Stimulated activated CD8-positive, alpha-beta memory T cell treated with anti-CD3 and anti-CD28 coated beads, Interleukin-4, amount 100 ng/mL, for 24 hours (primary cell): ENCODE measurements around the gene TMBIM6.

Source experiments
- DNase-seq: peaks from one replicate; pipeline ENCODE4 v3.0.0-alpha.2; 2020; ENCODE audit warnings: low read depth

Gene TMBIM6

DNA sequence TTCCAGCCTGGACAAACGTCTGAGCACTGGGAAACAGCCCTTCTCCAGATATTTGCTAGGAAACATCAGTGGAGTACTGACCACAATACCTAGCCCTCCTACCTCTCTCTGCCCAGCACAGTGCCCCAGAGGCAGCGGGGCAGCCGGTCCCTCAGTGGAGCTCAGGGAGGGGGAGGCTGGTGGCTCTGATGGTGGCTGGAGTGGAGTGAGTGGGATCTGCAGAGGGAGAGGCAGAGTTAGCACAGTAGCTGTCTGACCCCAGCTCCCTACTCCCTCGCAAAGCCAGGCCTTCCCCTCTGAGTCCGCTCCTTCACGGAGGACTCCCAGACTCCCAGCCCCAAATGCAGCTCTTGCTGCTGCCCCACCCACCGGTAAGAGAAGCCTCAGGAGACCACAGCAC is 56.9 kb downstream of the TMBIM6 start:
- DNase-seq = no peak

DNA sequence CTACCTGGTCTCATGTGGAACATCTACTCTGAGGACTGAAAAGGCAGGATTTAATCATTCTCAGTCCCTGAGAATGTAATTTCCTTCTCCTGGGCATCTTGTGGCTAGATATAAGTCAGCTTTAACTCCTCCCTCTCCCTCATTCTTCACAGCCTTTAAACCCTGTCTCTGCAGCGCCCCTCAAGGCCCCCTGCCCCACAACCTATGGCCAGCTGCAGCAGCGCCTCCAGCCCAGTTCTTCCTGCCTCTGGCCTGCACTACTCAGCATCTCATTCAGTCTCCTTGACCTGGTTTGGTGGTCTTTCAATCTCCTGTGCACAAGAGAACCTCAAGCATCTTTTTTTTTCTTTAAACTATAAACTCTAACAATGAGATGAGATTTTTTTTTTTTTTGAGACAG is 57.6 kb downstream of the TMBIM6 start:
- no peak for DNase-seq

DNA sequence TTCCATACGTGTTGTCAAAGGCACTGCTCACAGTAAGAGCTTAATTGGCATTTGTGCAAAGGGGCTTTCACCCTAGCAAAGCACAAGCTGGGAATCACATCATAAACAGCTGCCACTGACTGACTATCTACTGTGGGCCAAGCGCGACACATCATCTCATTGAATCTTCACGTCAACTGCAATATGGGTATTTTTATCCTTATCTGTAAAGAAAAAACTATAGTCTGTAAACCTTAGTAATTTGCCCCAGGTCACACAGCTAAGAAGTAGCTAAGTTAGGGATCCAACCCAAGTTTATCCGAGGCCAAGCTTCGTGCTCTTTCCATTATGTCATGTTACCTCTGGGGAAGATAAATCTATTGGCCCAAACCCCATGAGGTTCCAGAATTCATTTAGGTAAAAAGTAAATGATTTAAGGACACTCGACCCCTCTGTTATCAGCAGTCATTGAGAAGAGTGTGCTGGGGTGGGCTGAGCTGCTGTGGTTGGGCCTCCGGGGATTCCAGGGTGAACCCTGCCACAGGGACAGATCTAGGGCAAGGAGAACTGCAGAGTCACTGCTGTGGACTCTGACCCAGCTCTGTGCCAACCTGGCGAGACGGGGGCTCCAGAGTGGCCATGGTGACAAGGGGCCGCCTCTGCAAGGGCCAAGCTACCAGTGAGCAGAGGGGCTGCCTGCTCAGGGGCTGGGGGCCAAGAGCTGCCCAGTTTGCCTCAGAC is 59.2 kb downstream of the TMBIM6 start:
- DNase-seq = no peak

DNA sequence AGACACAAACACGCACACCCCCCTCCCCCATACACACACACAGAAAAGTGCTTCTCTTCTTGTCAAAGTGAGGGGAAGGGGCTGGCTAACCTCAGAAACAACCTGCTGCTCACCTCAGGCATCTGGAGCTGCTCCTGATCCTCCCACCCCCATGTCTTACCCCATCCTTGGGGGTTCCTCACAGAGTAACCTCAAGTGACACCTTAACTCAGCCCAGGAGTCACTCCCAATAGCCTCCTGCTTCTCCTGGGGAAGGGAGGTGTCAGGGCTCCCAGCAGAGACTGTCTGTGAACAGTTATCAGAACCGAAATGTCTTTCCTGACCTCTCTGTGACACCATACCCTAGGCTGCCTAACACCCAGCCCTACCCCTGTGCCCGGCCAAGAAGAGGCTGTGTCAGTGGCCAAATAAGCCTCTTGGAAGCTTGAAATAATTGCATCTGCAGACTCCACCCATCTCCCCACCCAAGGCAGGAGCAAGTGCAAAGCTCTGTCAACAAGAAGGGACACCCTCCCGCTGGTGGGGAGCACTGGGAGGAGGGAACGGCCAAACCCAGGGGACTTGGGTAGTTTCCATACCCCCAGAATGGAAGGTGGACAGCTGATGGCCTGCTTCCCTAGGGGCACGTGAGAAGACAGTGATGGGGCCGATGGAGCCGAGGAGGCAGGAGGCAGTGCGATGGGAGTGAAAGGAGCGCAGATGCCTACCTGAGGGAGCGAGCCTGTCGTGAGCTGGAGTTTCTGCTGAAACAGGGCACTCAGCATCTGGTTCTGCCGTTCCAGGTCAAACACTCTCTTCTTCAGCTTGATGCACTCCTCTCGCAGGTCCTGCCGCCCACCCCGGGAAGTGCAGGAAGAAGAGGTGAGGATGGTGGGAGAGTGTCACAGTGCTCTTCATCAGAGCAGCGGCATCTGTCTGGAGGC is 60.0 kb downstream of the TMBIM6 start:
- no peak for DNase-seq

DNA sequence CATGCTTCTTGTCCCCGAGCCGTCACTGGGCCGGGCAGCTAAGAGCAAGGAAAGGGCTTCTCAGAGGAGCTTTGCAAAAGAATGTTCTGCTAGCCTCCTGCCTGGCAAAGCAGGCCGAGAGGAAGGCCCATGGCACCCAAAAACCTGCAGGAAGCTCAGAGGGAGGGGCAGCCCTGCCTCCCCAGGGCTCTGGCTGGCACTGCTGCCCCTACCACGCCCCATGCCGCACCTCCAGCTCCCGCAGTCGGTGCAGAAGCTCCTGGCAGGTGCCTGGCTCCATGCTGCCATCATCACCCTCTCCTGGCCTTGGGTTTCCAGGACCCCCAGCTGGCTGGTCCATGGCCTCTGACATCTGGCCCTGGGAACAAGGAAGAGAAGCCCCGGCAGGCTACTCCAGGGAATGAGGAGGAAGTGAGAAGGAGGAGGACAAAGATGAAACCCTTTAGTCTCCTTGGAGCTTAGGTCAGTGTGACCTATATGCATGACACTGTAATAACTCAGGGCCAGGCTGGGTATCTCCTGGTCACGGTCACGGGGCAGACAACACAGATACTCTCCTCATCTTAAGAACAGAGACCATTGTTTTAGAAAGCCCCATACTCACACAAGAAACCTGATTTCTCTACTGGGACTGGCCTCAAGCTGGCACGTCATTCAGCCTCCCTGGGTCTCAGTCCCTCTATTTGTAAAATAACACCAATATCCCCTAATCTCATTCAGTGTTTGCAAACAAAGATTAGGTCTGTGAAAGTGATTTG is 62.5 kb downstream of the TMBIM6 start:
- no peak for DNase-seq

DNA sequence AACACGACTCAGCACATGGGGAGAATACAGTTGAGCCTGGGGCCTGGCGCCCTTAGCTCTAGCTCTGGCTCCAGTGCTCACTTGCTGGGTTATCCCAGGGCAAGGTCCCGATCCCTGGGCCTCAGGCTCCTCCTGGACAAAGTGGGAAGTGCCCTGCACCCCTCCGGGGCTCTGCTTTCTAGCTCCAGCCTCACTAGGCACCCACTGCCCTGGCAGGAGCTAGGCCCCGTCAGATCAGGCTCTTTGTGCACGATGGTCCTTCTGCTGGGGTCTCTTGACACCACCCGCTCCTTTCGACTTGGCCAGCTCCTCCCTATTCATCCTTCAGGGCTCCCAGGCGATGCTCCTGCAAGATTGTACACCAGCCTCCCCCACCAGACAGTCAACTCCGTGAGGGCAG is 63.5 kb downstream of the TMBIM6 start:
- no peak for DNase-seq

DNA sequence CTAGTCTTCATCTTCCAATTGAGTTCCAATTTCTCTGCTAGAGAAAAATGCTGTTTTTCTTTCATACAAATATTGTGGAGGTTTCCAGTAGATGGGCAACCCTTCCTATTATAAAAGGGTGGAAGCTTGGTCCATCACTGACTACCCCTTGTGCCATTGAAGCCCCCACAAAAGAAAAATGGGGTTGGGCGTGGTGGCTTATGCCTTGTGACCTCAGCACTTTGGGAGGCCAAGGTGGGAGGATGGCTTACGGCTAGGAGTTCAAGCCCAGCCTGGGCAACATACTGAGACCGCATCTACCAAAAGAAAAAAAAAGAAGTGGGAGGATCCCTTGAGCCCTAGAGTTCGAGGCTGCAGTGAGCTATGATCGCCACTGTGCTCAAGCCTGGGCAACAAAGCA is 64.1 kb downstream of the TMBIM6 start:
- DNase-seq = no peak

DNA sequence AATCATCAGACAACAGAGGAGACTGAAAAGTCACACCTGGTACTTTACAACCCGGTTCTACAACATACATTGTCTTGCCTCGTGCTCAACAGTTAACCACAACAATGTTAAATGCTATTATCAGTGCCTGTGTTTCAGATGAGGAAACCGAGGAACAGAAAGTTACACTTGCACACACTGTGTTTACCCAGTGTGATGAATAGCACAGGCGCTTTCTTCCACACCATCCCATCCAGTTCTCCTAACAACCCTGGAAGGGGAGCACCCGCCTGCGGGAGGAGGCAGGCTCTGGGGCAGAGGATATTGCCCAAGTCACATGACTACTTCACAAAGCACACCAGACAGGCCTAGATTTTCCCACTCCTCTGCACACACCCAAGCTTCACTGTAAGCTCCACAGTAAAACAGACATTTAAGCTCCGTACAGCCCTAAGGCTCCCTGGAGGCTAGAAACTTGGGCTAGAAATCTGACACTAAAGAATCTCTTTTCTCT is 65.0 kb downstream of the TMBIM6 start:
- DNase-seq = no peak

DNA sequence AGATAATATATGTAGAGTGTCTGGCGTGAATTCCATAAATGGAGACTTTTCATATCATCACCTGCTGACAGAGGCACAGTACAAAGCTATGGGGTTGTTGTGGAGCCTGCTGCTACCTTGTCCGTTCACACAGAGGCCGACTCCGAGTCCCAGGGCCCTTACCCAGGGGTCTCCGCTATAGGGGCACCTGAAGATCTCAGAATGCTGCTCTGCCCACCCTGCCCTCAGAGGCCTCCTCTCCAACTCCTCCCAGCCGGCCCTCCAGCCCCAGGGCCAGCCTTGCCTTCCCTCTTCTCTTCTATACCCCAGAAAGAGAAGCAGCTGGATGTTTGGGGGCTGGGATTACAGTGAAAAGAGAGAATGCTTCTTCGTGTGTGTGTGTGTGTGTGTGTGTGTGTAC is 65.5 kb downstream of the TMBIM6 start:
- no peak for DNase-seq

DNA sequence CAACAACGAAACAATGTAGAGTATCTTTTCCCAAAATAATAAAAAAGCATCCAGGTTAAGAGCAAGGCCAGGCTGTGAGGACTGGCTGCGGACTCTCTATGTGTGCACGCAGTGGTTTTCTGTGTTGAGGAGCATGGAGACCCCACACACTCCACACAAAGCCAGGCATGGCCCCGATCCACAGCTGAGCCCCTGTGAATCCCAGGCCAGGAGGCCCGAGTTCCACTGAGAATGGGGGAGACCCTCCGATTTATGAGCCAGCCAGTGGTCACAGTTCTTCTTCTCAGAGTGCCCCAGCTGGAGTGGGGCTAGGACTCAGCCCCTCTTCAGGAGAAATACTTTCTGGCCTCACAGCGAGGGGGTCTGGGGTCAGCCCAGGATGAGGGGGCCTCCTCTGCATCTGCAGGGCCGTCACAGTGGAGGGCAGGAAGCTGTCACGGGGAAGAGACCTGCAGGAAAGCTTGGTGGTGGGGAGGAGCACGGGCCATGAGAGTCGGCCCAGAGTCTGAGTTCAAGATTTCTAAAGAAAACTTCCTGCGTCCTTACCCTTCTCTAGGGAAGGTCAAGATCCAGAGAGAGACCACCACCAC is 66.7 kb downstream of the TMBIM6 start:
- no peak for DNase-seq

DNA sequence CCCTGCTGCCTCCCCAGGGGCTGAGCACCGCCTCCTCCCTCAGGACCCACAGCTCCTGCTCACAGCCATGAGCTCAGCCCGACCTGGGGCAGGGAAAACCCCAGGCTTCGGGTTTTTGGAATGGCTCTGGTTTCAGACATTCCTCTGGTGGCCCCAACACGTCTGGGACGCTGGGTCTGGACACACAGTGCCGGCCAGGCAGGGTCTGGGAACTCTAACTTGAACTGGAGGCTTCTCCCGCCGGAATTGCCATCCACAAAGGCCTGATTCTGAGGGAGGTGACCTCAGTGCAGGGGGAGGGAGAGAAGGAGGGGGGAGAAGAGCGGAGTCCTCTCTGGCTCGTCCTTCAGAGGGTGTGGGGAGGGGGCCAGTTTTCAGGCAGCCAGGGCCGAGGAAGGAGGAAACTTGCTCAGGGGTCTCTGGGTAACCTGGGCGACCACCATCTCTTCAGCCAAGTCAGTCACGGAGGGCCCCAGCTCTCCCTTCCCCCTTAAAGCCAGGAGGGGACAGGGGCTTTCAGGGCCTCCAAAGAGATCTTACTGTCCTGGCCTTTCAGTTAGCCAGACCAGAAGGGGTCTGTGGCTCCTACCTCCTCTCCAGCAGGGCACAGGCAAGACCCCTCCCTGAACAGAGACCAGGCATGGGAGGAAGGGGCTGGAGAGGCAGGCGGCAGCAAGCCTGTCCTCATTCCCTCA is 67.5 kb downstream of the TMBIM6 start:
- no peak for DNase-seq

DNA sequence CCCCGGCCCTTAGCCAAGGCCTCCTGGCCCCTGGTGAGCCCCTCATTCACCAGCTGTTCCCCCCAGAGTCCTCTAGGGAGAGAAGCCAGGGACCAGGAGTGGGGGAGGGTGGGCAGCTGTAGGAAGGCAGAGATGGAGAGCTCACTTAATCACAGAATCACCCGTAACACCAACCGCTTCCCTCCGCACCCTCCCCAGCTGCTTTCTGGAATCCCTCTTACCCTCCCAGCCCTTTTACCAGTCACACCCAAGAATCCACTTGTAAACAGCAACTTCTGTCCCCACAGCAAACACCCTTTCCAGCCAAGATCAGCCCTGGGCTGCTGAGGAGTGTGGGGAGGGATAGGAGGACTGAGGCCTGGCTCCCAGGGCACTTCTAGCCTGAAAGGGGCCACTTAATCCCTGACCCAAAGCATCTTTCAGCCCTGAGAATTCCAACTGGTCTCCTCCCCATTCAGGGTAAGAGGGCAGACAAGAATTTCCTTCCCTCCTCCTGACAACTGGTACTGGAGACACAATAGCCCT is 68.1 kb downstream of the TMBIM6 start:
- no peak for DNase-seq

DNA sequence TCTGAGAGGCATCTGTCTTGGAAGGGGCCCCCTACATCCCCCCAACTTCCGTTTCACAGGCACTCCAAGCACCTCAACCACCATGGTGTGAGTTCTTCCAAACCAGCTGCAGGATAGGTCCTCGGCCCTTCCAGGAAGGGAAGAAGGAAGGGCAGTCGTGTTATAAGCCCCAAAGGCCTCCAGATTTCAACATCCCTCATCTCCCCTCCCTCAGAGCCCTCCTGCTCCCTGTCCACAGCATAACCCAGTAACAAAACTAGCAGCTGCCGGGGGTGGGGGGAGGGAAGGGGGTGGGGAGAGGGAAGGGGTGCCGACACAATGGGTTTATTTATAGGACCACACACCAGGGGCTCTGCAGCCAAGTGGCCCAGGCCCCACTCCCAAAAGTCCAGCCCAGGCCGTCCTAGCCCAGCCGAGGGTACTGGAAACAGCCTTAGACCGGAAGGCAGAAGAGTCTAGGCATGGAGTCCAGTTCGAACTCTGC is 68.6 kb downstream of the TMBIM6 start:
- no peak for DNase-seq

DNA sequence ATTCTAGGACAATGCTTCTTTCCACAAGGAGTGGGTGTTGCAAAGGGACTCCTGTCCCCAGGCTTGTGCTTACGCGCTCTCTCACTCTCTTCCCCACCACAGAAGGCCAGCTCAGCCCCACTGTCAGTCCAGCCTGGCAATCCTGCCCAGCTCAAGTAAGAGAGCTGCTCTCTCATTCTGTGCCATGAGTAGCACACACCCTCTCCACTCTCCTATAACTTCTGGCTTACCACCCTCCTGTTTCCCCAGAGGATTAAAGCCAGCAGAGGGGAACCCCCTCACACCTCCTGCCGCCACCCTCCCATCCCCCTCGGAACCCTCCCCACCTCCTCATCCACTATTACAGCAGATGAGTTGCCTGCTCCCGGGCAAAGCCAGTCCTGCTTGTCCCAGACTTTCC is 69.8 kb downstream of the TMBIM6 start:
- DNase-seq = no peak

DNA sequence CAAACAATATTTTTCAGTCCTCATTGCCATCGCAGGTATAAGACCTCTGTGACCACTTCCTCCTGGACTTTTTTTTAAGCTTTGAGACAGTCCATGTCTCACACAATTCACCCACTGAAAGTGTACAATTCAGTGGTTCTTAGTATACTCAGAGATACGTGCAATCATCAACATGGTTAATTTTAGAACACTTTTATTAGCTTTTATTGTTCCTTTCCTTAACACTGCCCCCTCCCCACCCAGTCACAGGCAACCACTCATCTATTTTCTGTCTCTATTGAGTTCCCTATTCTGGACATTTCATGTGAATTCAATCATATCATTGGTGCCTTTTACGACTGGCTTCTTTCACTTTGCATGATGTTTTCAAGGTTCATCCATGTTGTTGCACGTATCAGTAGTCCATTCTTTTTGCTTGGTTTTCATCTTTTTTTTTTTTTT is 70.6 kb downstream of the TMBIM6 start:
- DNase-seq = no peak

DNA sequence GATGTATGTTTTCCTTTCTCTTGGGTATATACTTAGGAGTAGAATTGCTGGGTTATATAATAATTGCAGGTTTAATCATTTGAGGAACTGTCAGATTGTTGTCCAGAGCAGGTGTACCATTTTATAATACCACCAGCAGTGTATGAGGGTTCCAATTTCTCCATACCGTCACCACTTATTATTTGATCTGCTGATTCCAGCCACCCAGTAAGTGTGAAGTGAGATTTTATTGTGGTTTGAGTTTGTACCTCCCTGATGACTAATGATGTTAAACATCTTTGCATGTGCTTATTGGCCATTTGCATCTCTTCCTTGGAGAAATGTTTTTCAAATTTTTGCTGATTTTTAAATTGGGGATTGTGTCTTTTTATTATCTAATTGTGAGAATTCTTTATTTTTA is 71.8 kb downstream of the TMBIM6 start:
- DNase-seq = no peak
